Panc1 (cell line): ENCODE results near the gene MGAT5.

ENCODE experiments used
- CTCF ChIP-seq: fragments of 450-650 bp; IDR thresholded peaks from 2 replicates; pipeline ENCODE4 v1.5.1; 2017; ENCODE audit warnings: mild to moderate bottlenecking
- POLR2AphosphoS5 ChIP-seq: IDR thresholded peaks from 2 replicates; pipeline ENCODE4 v1.6.1; 2012; ENCODE audit warnings: mild to moderate bottlenecking, low read depth, low read length, moderate library complexity
- SIN3A ChIP-seq: IDR thresholded peaks from 2 replicates; pipeline ENCODE4 v1.6.1; 2012; ENCODE audit warnings: low read depth, mild to moderate bottlenecking, low read length, moderate library complexity, borderline replicate concordance; ENCODE audit not compliant: insufficient read depth
- TCF7L2 ChIP-seq: IDR thresholded peaks from 2 replicates; pipeline ENCODE4 v1.6.1; 2011; ENCODE audit warnings: mild to moderate bottlenecking, low read depth, low read length, inconsistent platforms
- TF ChIP-seq, protein P1 (sequence below), 2 experiments: IDR thresholded peaks; 2 replicates each; pipeline ENCODE4 v1.6.1; 2011 to 2012; ENCODE audit warnings: low read depth in 2 of 2, control low read depth in 1 of 2, low read length in 1 of 2, mild to moderate bottlenecking in 1 of 2, moderate library complexity in 1 of 2; ENCODE audit not compliant: insufficient read depth in 1 of 2

DNA sequence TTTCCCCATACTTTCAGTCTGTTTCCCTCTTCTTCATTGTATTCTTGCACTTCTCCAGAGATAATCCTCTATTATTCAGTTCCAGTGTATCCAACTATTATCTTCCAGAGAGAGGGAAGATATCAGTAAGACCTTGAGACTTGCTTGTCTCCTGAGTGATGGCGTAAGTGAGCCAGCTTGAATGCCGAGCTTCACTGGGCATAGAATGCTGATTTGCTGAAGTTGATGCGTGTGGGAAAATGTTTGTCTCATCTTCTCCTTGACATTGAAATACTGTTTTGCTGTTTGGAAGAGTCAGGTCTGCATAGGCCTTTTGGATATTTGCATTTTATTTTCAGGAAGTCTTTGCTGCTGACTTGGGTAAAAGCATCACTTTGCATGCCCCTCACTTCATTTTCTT, 41.1 kb upstream of the MGAT5 start:
- TF ChIP-seq CTCF (no peak), SIN3A (no peak), TCF7L2 (no peak), POLR2AphosphoS5 (no peak)
- TF ChIP-seq, protein P1, sequence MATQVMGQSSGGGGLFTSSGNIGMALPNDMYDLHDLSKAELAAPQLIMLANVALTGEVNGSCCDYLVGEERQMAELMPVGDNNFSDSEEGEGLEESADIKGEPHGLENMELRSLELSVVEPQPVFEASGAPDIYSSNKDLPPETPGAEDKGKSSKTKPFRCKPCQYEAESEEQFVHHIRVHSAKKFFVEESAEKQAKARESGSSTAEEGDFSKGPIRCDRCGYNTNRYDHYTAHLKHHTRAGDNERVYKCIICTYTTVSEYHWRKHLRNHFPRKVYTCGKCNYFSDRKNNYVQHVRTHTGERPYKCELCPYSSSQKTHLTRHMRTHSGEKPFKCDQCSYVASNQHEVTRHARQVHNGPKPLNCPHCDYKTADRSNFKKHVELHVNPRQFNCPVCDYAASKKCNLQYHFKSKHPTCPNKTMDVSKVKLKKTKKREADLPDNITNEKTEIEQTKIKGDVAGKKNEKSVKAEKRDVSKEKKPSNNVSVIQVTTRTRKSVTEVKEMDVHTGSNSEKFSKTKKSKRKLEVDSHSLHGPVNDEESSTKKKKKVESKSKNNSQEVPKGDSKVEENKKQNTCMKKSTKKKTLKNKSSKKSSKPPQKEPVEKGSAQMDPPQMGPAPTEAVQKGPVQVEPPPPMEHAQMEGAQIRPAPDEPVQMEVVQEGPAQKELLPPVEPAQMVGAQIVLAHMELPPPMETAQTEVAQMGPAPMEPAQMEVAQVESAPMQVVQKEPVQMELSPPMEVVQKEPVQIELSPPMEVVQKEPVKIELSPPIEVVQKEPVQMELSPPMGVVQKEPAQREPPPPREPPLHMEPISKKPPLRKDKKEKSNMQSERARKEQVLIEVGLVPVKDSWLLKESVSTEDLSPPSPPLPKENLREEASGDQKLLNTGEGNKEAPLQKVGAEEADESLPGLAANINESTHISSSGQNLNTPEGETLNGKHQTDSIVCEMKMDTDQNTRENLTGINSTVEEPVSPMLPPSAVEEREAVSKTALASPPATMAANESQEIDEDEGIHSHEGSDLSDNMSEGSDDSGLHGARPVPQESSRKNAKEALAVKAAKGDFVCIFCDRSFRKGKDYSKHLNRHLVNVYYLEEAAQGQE (IDR thresholded peaks at IDR 0.05; ENCODE audit: insufficient read depth in 1 of 2, low read depth in 2 of 2, low read length in 1 of 2) = no peak
